Left ventricle myocardium inferior (tissue), 1 donor: ENCODE data around the gene KIRREL3. TPM values are rescaled to one million over a fixed set of nuclear protein-coding genes. Genes with fewer than 3 reads are reported as not detected.
A peak's percentile ranks its signal among the peaks of the same experiment; 100 is the strongest.

Source experiments
- DNase-seq: peaks from one replicate; pipeline ENCODE4 v3.0.0-alpha.2; 2020
- H3K27ac ChIP-seq: fragments of 200-600 bp; replicated peaks from 2 replicates; pipeline ENCODE4 v1.8.0; 2021
- H3K27me3 ChIP-seq: fragments of 200-600 bp; 2 replicates; pipeline ENCODE4 v1.8.0; 2021; ENCODE audit warnings: low read depth
- H3K36me3 ChIP-seq: fragments of 200-600 bp; 2 replicates; pipeline ENCODE4 v1.8.0; 2021
- H3K4me1 ChIP-seq: fragments of 200-600 bp; 2 replicates; pipeline ENCODE4 v1.8.0; 2021
- H3K4me3 ChIP-seq: fragments of 200-600 bp; 2 replicates; pipeline ENCODE4 v1.8.0; 2021; ENCODE audit warnings: mild to moderate bottlenecking, moderate library complexity
- H3K9me3 ChIP-seq: fragments of 200-600 bp; replicated peaks from 2 replicates; pipeline ENCODE4 v1.8.0; 2021
- intact Hi-C: fragments of 100-400 bp; cut with micrococcal nuclease; formaldehyde crosslinking; loops from one replicate; pipeline ENCODE4 v1.11.0; 2022
- total RNA-seq: library from RNA; stranded (reverse); fragmentation: NEBNext Ultra II Directional; extraction: Animal tissue kit (Norgen Biotek cat#: 25700); gene quantifications from one replicate; pipeline ENCODE4 v1.2.1, GENCODE V29; 2021
- TF ChIP-seq, protein P1 (sequence below): fragments of 200-600 bp; IDR thresholded peaks from 2 replicates; pipeline ENCODE4 v1.8.0; 2021; ENCODE audit warnings: antibody characterized with exemption, mild to moderate bottlenecking, borderline replicate concordance
- donor health status: DM: no; HTN: yes; CAD: no; lungs with severe emphysema.

Gene KIRREL3
- total RNA-seq, 1 donor from 2014 or later, result 0.74 TPM

DNA sequence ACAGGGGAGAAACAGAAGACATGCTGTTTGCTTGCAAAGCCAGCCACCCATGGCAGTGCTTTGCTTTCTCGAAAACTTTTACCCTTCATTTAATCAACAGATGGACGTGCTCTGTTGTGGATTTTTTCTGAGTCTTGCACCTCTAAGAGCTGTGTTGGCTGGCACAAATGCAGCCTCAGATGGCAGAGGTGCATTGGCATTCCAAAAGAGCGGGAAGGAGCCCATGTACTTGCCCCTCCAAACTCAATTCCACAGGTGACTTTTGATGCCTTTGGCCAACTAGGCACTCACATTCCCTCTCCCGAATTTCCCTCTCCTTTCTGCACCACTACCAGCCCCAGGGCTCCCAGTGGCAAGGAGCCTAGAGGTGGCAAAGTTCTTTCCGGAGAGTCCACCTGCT lies 1.2 kb downstream of the KIRREL3 start:
- Histone ChIP-seq H3K4me3 (peak overlapping the region; percentile 55), H3K36me3 (no peaks in the 10 kb centered on the region), H3K4me1 (peaks cover 22% of the 10 kb centered on the region), H3K27me3 (peaks cover 100% of the 10 kb centered on the region), H3K27ac (no peak overlapping the region), H3K9me3 (no peaks in the 10 kb centered on the region)
- DNase-seq, result no peak
- intact Hi-C loops, result no loop called here
- TF ChIP-seq, protein P1, sequence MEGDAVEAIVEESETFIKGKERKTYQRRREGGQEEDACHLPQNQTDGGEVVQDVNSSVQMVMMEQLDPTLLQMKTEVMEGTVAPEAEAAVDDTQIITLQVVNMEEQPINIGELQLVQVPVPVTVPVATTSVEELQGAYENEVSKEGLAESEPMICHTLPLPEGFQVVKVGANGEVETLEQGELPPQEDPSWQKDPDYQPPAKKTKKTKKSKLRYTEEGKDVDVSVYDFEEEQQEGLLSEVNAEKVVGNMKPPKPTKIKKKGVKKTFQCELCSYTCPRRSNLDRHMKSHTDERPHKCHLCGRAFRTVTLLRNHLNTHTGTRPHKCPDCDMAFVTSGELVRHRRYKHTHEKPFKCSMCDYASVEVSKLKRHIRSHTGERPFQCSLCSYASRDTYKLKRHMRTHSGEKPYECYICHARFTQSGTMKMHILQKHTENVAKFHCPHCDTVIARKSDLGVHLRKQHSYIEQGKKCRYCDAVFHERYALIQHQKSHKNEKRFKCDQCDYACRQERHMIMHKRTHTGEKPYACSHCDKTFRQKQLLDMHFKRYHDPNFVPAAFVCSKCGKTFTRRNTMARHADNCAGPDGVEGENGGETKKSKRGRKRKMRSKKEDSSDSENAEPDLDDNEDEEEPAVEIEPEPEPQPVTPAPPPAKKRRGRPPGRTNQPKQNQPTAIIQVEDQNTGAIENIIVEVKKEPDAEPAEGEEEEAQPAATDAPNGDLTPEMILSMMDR, result no peak

DNA sequence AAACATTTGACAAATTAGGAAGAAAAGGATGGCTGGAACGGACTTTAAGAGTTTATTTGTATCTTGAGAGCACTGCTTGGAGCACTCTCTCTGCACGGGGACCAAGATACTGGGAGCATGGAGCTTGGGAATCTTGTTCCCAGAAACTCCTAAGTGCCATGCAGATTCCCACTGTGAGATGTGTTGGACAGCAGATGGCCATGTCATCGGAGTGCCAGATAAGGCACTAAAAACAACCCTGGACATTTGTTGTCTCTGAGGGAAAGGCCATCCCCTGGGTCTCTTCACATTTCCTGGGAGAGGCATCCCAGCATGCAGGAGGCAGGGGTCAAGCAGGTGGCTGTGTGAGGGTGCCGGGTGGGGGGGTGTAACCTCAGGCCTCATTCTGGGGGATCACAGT lies 2.9 kb downstream of the KIRREL3 start:
- Histone ChIP-seq H3K4me1 (peaks cover 10% of the 10 kb centered on the region), H3K27me3 (peaks cover 100% of the 10 kb centered on the region), H3K36me3 (no peaks in the 10 kb centered on the region), H3K9me3 (no peaks in the 10 kb centered on the region), H3K4me3 (no peak overlapping the region), H3K27ac (no peak overlapping the region)
- TF ChIP-seq, protein P1, result no peak
- DNase-seq, result no peak
- intact Hi-C loops, result no loop called here

DNA sequence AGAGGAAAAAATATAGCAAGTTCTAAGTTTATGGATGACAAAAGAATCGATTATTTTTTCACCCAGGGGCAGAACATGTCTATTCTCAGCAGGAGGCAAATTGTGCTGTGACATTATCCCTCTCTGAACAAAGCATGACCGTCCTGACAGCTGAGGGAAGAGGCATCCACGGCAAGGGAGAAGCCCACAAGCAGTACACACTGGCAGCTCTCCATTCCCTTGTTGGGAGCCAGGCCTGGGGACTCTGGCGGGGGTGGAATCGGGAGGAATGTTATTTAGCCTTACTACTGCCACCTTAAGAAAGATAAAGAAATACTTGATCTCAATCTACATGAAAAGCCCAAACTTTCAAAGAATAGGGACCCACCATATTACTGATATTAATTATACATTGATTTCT lies 3.4 kb downstream of the KIRREL3 start:
- intact Hi-C loops, result no loop called here
- TF ChIP-seq, protein P1, result no peak
- Histone ChIP-seq H3K9me3 (no peaks in the 10 kb centered on the region), H3K36me3 (no peaks in the 10 kb centered on the region), H3K27ac (no peak overlapping the region), H3K4me3 (no peak overlapping the region), H3K27me3 (peaks cover 100% of the 10 kb centered on the region), H3K4me1 (peaks cover 10% of the 10 kb centered on the region)
- no peak for DNase-seq

DNA sequence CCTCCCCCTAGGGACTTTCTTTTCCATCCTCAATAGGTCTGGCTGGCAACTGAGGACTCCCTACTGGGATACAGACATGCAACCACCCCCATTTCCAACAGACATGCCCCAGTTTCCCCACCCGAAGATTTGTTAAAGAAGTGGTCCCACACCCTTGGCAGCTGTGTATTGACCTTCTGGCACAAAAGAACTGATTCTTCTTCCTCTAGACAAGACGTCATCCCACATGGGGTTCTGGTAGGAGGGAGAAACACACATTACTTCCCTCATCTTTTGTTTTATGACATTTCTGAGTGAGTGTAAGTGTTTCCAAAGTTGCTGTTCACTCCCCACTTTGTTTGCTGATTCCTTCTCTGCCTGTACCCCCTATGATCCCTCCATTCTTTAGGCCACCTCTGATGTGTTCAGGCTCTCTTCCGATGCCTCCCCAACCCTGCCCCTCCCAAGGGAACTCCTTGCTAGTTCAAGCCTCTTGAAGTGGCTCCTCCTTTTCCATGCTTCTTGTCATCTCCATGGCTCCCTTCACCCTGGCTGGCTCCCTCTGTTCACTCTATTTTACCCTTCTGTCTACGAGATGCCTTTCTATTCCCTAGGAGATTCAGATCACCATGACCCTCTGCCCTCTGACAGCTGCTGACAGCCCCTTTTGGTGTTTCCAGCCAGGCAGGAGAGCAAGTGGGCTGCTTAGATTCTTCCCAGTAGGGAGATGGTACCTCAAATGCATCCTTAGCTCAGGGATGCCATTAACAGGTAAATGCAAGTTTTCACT lies 4.3 kb downstream of the KIRREL3 start:
- H3K36me3 ChIP-seq, result no peaks in the 10 kb centered on the region
- DNase-seq, result no peak
- H3K27ac ChIP-seq, result no peak overlapping the region
- no peak overlapping the region for H3K4me3 ChIP-seq
- intact Hi-C loops, result no loop called here
- TF ChIP-seq, protein P1, result no peak
- peaks cover 100% of the 10 kb centered on the region for H3K27me3 ChIP-seq
- H3K9me3 ChIP-seq, result no peaks in the 10 kb centered on the region
- H3K4me1 ChIP-seq, result peaks cover 10% of the 10 kb centered on the region

DNA sequence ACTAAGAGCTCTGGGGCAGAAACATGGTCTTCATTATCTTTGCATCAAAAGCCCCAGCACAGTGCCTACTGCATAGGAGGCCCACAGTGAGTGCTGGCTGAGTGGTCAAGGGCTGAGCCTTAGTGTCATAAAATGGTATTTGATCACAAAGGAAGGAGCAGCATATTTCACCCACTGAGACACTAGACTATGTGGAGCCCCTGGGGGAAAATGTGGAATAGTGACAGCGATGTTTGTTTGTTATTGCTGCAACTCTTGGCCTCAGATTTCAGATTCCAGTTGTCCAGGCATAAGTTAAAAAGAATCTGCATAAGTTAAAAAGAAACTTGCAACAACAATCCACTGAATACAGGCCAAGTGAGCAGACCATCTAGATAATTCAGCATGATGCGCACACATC lies 7.0 kb downstream of the KIRREL3 start:
- intact Hi-C loops, result no loop called here
- no peaks in the 10 kb centered on the region for H3K4me1 ChIP-seq
- DNase-seq, result no peak
- H3K9me3 ChIP-seq, result no peaks in the 10 kb centered on the region
- TF ChIP-seq, protein P1, result no peak
- H3K36me3 ChIP-seq, result no peaks in the 10 kb centered on the region
- H3K4me3 ChIP-seq, result no peak overlapping the region
- H3K27me3 ChIP-seq, result peaks cover 100% of the 10 kb centered on the region
- H3K27ac ChIP-seq, result no peak overlapping the region

DNA sequence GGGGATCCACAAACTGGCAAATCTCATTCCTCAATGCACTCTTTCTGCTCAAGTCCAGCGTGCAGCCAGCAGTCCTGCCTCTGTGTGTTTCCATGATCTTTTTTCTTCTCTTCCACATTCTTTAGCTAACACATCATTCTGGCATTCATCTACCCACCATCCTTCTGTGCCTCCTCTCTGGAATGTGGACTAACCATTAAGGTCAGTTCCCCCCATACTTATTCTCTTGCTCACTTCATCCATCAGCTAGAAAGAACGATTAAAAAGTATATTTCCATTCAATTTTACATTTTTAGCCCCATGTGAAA lies 7.8 kb downstream of the KIRREL3 start:
- Histone ChIP-seq H3K4me1 (no peaks in the 10 kb centered on the region), H3K27ac (no peak overlapping the region), H3K9me3 (no peaks in the 10 kb centered on the region), H3K4me3 (no peak overlapping the region), H3K36me3 (no peaks in the 10 kb centered on the region), H3K27me3 (peaks cover 100% of the 10 kb centered on the region)
- intact Hi-C loops, result no loop called here
- DNase-seq, result no peak
- TF ChIP-seq, protein P1, result no peak
